Activated T-cell treated with anti-CD3 and anti-CD28 coated beads for 24 hours (primary cell): ENCODE data around the gene PCNX2.

Experiments used
- DNase-seq: peaks from one replicate; pipeline ENCODE4 v3.0.0-alpha.2; 2020; ENCODE audit warnings: low read depth

PCNX2 gene

GRCh38 chr1:233315718-233316301 is 20.3 kb upstream of the PCNX2 start:
- no peak for DNase-seq

DNA sequence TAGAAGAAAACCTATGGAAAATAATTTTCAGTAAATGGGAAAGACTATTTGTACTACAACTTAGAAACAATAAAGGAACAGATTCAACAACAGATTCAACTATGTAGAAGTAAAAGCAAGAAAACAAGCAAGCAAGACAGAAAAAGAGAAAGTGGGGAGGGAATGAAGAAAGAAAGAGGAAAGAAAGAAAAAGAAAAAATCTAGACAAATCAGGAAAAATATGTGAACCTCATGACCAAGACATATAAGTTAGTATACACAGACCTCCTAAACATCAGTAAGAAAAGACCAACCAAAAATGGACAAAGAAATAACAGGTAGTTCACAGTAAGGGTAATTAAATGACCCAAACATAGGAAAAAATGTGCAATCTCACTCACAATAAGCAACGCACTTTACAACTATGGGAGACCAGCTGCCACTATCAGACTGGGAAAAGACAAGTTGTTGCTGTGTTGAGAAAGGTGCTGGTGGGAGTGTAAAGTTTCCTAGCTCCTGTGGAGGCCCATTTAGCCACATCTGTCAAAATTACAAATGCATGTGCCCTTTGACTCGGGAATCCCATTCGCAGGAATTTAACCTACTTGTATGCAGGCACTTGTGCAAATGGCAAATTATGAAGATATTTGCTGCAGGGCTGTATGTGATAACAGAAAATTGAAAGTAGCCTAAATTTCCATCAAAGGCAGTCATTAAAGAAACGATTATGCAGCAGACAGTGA is 18.1 kb upstream of the PCNX2 start:
- no peak for DNase-seq

- no peak for DNase-seq
These were observed 9.1 kb upstream of the PCNX2 start for GRCh38 chr1:233304489-233305102.

DNA sequence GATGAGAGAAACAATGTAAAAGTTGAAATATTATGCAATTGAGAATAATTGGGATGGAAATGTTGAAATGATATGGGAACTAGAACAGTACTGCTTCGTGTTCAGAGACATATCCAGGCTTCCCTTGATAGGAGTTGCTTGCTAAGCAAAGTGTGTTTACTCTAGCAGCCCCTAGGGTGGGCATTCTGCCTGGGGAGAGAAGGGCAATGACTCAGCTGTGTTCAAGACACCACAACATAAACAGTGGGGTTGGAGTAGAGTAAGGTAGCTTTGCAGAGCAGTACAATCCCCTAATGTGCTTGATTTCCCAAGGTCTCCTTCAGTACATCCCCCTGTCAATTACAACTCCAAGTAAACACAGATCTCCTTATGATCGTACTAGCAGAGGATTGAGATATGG is 4.8 kb upstream of the PCNX2 start:
- DNase-seq, result no peak

DNA sequence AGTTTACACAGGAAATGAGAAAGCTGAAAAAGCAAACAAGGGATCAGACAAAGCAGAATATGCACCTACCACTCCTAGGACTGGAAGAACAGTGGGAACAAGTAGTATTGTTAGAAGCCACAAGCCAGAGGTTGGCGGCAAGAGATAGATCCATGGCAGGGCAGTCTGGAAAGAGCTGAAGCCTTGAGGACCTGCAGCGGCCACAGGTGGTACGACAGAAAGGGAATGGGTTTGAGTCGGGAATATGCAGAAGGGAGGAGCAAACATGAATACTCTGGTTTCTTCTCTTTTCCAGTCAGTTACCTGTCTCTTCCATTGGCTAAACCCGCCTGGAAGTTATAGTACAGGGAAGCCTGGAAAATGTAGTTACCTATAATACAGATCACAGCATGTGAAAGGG is 3.9 kb upstream of the PCNX2 start:
- no peak for DNase-seq

GRCh38 chr1:233295975-233296322 is 424 bp upstream of the PCNX2 start:
- no peak for DNase-seq

- peak; percentile 20 for DNase-seq
These were observed 650 bp downstream of the PCNX2 start for GRCh38 chr1:233294913-233295236.

- DNase-seq, result no peak
These were observed 1.7 kb downstream of the PCNX2 start for GRCh38 chr1:233293556-233294446.

DNA sequence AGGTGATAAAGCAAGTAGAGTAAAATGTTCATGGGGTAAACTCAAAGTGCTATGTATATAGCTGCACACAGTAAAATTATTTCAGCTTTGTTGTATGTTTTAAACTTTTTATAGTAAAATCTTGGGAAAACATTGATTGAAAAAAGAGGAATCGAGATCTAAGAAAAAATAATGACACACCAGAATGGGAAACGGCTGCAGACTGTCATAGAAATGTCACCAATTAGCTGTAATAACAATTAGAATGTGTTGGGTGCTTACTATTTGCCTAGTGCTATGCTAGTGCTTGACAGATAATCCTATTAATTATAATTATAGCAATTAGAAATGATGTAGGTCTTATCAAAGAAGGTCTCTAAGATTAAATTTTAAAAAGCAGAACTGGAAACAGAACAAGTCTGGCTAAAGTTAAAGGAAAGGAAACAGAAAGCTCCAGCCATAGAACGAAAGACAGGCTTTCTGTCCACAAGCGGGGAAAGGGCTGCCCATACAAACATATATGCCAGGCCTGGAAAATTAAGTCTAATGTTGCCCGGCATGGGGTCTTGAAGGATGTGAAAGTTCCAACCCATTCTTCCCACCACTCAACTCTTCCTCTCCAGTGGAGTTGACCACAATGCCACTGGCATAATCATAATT is 5.0 kb downstream of the PCNX2 start:
- DNase-seq, result no peak

- DNase-seq, result no peak
These were observed 5.8 kb downstream of the PCNX2 start for GRCh38 chr1:233289676-233290075.

DNA sequence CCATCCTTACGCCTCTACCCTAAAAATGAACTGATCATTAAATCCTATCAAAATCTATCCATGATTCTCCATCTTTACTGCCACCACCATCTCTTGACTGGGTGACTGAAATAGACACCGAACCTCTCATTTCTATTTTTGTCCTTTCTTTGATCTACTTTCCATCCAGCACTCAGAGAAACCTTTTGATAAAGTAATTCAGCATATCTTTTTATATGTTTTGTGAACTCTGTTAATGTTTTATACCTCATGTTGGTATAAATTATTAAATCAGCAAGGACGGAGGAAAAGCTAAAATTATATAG is 13.0 kb downstream of the PCNX2 start:
- no peak for DNase-seq

DNA sequence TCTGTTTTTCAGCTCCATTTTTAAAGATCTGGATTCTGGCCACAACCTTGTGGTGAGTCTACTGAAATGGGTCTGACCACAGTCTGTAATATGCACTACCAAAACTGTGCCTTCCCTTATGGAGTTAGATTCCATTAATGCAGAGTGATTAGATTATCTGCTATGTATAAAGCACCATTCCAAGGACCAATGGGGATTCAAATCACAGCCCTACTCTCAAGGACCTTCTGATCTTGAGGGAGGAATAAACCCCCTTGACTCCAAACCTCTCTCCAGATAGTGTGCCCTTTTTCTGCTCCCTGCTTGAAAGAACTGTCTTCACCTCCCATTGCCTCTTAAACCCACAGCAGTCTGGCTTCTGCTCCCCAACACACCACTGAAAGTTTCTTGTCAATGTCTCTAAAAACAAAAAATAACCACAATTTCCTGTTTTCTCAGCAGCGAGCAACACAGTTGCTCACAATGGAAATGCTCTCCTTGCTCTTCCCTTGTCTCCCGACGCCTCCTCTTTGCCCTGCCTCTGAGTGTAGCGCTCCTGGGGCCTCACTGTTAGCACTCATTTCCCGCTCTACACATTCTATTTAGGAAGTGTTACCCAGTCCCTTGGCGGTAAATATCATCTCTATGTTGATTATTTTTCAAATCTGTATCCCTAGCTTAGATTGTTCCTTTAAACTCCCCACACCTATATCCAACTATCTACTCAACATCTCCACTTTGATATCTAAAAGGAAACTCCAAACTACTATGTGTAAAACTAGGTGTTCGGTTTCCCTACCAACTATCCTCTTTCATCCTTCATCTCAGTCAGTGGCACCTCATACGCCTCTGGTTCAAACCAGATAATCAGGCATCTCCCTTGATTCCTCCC is 13.6 kb downstream of the PCNX2 start:
- DNase-seq, result peak; percentile 1

DNA sequence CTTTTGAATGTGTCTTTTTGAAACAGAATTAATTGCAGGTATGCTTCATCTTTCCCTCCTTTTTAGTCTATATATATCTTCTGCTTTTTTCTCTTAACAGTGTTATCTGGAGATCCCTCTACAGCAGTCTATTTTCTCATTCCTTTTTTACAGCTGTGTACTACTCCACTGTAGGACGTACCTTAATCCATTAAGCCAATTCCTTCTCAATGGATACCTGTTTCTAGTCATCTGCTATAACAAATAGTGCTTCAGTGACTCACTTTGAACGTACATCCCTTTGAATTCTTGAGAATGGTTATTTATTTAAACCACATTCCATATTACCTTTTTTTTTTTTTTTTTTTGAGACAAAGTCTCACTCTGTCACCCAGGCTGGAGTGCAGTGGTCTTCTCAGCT is 15.6 kb downstream of the PCNX2 start:
- no peak for DNase-seq

GRCh38 chr1:233278631-233279030 is 16.9 kb downstream of the PCNX2 start:
- no peak for DNase-seq

DNA sequence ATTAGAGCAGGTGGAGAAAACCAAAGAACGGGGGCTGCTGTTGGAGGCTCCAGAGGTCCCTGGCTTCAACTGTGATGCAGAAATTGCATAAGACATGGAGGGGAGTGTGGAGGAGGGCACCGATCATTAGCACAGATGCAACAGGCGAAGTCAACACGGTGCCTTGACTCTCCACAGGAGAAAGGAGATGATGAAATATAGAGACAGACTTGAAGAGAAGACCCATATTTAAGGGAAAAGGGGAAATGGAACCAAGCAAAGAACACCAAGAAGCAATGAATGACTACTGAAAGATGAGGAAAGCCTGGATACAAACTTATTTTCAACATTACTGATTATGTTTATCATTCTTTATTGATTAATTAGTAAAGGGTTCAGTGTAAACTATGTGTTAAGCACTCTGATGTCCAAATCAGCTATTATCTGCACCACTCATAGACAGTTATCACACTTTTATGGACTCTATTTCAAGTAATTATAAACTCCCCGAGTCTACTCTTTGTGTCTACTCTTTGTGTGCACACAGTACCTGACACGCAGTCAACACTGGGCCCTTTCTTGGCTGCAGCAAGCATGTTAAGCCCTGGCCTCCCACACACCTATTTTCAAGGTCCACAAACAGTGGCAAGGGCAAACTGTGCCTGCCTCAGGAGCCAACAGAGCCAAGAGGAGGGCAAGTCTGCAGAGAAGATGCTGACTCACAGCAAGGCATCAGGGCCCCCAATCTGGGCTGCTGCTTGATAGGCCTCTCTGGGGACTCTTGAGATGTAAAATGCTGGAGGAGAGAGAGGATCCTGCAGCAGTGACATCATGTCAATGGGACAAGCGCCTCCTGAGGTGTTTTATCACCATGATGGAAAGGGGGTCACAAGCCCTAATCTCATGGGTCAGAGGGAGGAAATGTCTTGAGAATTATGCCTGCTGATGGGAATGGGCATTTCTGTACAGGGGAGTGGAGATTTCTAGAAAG is 17.6 kb downstream of the PCNX2 start:
- no peak for DNase-seq

GRCh38 chr1:233269656-233270055 is 25.9 kb downstream of the PCNX2 start:
- no peak for DNase-seq

GRCh38 chr1:233268389-233269022 is 27.0 kb downstream of the PCNX2 start:
- DNase-seq, result no peak

DNA sequence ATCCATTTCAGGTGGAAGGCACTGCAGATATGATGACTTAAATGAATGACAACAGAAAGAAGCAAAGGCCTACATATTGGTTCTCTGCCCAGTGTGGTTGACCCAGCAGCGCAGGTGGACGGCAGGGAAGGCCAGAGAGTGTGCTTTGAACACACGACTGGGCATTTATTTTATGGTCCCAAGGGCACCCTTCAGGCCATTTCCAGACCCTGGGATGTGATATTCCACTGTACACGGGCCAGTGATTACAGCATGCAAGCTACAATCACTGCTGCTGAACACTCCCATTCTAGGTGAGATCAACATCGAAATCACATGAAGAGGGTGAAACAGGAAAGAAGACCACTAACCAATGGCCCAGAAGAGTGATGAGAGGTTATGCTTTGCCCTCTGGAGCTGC is 33.8 kb downstream of the PCNX2 start:
- DNase-seq, result no peak

- DNase-seq, result no peak
These were observed 34.3 kb downstream of the PCNX2 start for GRCh38 chr1:233261206-233261605.

DNA sequence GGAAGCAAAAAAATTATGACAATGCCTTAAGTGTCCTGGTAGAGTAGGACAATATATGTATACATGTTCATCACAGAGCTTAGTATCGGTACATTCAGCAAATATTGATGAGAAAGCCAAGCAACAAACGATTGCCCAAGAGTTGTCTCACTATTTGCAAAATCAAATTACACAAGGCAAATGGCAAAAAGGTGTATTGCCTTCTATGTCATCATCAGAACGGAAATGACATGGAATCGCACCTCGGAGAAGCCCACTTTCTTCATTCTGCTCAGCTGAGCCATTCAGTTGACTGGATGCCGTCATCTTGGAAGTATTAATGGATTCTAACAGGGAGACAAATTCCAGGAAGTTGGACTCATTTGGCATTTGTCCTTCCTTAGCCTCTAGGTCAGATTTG is 37.7 kb downstream of the PCNX2 start:
- no peak for DNase-seq
